GM12878 (cell line): ENCODE data around the gene NFAT5. TPM values are rescaled to one million over a fixed set of nuclear protein-coding genes. Genes with fewer than 3 reads are reported as not detected.

ENCODE experiments used
- CBX5 ChIP-seq: sonication (generic); IDR thresholded peaks from 2 replicates; pipeline ENCODE4 v1.6.1; 2016; ENCODE audit warnings: low read depth, moderate library complexity, mild to moderate bottlenecking, inconsistent platforms
- E2F8 ChIP-seq: fragments of 450-650 bp; IDR thresholded peaks from 2 replicates; pipeline ENCODE4 v1.6.1; 2018; ENCODE audit warnings: mild to moderate bottlenecking, low read depth, moderate library complexity; ENCODE audit not compliant: partially characterized antibody
- HSF1 ChIP-seq: fragments of 150-350 bp; IDR thresholded peaks from 2 replicates; pipeline ENCODE4 v1.6.1; 2014; ENCODE audit warnings: mild to moderate bottlenecking, low read depth, low read length
- SKIL ChIP-seq: fragments of 450-650 bp; IDR thresholded peaks from 2 replicates; pipeline ENCODE4 v1.6.1; 2017; ENCODE audit warnings: mild to moderate bottlenecking, low read depth, inconsistent platforms; ENCODE audit not compliant: poor library complexity, severe bottlenecking
- YBX1 ChIP-seq: fragments of 450-650 bp; IDR thresholded peaks from 2 replicates; pipeline ENCODE4 v1.6.1; 2016; ENCODE audit warnings: antibody characterized with exemption
- ZNF687 ChIP-seq: fragments of 450-650 bp; IDR thresholded peaks from 2 replicates; pipeline ENCODE4 v1.6.1; 2017; ENCODE audit warnings: mild to moderate bottlenecking, moderate library complexity
- polyA plus RNA-seq, 11 experiments: library from polyadenylated mRNA; depleted of rRNA in 4 of 11; unstranded in 6 of 11; stranded (reverse) in 5 of 11; fragments of >200 nt; fragmentation: Nextera tagmentation in 4 of 11; fragmentation: Illumina TruSeq in 1 of 11; extraction: Ambion mirVana in 4 of 11; extraction: Trizol in 1 of 11; gene quantifications; 1 replicate in 1 of 11; 2 replicates in 10 of 11; pipeline versions ENCODE4 v1.2.1 to v1.2.3, GENCODE V29; 2011 to 2016; ENCODE audit warnings: inconsistent platforms in 2 of 11, missing spikeins in 2 of 11, low read depth in 1 of 11
- total RNA-seq, 4 experiments: library from RNA; depleted of rRNA in 3 of 4; stranded (reverse); fragments of >200 nt in 3 of 4; fragmentation: Illumina TruSeq in 1 of 4; extraction: Trizol in 1 of 4; gene quantifications; 2 replicates each; pipeline versions ENCODE4 v1.2.1 to v1.2.3, GENCODE V29; 2013 to 2021

The NFAT5 gene
- total and polyA plus RNA-seq, 10 of the 15 experiments (the other 5 are each of a cell fraction or from before 2014, with no cell fraction given), result 0.58 to 31.5 (median 12.7) TPM

GRCh38 chr16:69706256-69706974, 140.6 kb downstream of the NFAT5 start (continued):
- no peak for TF ChIP-seq SKIL
- TF ChIP-seq HSF1, result no peak
- TF ChIP-seq E2F8, result no peak
- no peak for TF ChIP-seq ZNF687
- TF ChIP-seq YBX1, result no peak
- no peak for TF ChIP-seq CBX5
